GM23338 (cell line): ENCODE data around the gene SEC22B. TPM values are rescaled to one million over a fixed set of nuclear protein-coding genes. Genes with fewer than 3 reads are reported as not detected.

Source experiments
- ATAC-seq: fragments of 200-7000 bp; cut with Tn5 transposase; 3 replicates; pipeline ENCODE4 v1.9.1; 2020
- DNase-seq: peaks from one replicate; pipeline ENCODE4 v3.0.0-alpha.2; 2015; ENCODE audit warnings: low spot score
- H2AFZ ChIP-seq: fragments of 200-600 bp; sonication (generic); 2 replicates; pipeline ENCODE4 v1.8.0; 2016; ENCODE audit warnings: antibody characterized with exemption, mild to moderate bottlenecking, moderate library complexity
- H3F3A ChIP-seq: fragments of 200-600 bp; sonication (generic); replicated peaks from 2 replicates; pipeline ENCODE4 v1.8.0; 2017; ENCODE audit warnings: antibody characterized with exemption, mixed run types, low read depth
- H3K27ac ChIP-seq: fragments of 200-600 bp; sonication (generic); 2 replicates; pipeline ENCODE4 v1.6.1; 2016; ENCODE audit warnings: low read depth
- H3K27me3 ChIP-seq: fragments of 200-600 bp; sonication (generic); 2 replicates; pipeline ENCODE4 v1.8.0; 2016; ENCODE audit warnings: mild to moderate bottlenecking, mixed run types, moderate library complexity; ENCODE audit not compliant: insufficient read depth
- H3K36me3 ChIP-seq: fragments of 200-600 bp; sonication (generic); 2 replicates; pipeline ENCODE4 v1.8.0; 2016; ENCODE audit warnings: mild to moderate bottlenecking; ENCODE audit not compliant: insufficient read depth
- H3K4me1 ChIP-seq: fragments of 200-600 bp; sonication (generic); 2 replicates; pipeline ENCODE4 v1.8.0; 2016; ENCODE audit warnings: mild to moderate bottlenecking, moderate library complexity; ENCODE audit not compliant: insufficient read depth
- H3K4me2 ChIP-seq: fragments of 200-600 bp; sonication (generic); 2 replicates; pipeline ENCODE4 v1.7.1; 2017; ENCODE audit warnings: mixed run types
- H3K4me3 ChIP-seq: fragments of 200-600 bp; sonication (generic); 2 replicates; pipeline ENCODE4 v1.6.1; 2016; ENCODE audit warnings: mixed run types
- H3K79me2 ChIP-seq: fragments of 200-600 bp; sonication (generic); replicated peaks from 2 replicates; pipeline ENCODE4 v1.8.0; 2017; ENCODE audit warnings: mild to moderate bottlenecking; ENCODE audit not compliant: insufficient read depth
- H3K9me2 ChIP-seq: fragments of 200-600 bp; sonication (generic); 2 replicates; pipeline ENCODE4 v1.8.0; 2017; ENCODE audit not compliant: insufficient read depth
- H4K20me1 ChIP-seq: fragments of 200-600 bp; sonication (generic); replicated peaks from 2 replicates; pipeline ENCODE4 v1.8.0; 2017; ENCODE audit warnings: mild to moderate bottlenecking; ENCODE audit not compliant: insufficient read depth
- H3K27ac Mint-ChIP-seq: 2 replicates; pipeline ENCODE4 v1.8.0; 2020; ENCODE audit warnings: inconsistent platforms, mild to moderate bottlenecking, moderate library complexity, mixed read lengths
- H3K27me3 Mint-ChIP-seq: 3 replicates; pipeline ENCODE4 v1.8.0; 2022; ENCODE audit warnings: low read depth, mild to moderate bottlenecking, moderate library complexity, mixed read lengths, inconsistent platforms; ENCODE audit not compliant: insufficient read depth, poor library complexity
- H3K36me3 Mint-ChIP-seq: 3 replicates; pipeline ENCODE4 v1.8.0; 2021; ENCODE audit warnings: low read depth, mild to moderate bottlenecking, inconsistent platforms, moderate library complexity, mixed read lengths
- H3K4me1 Mint-ChIP-seq: 3 replicates; pipeline ENCODE4 v1.8.0; 2020; ENCODE audit warnings: mild to moderate bottlenecking, inconsistent platforms, mixed read lengths
- H3K4me3 Mint-ChIP-seq: 3 replicates; pipeline ENCODE4 v1.8.0; 2021; ENCODE audit warnings: moderate library complexity, mild to moderate bottlenecking, inconsistent platforms, mixed read lengths
- H3K9me3 Mint-ChIP-seq: 3 replicates; pipeline ENCODE4 v1.8.0; 2020; ENCODE audit warnings: moderate library complexity, mild to moderate bottlenecking, inconsistent platforms, mixed read lengths
- CREB1 ChIP-seq: fragments of 250-450 bp; sonication (Bioruptor Pico); IDR thresholded peaks from 2 replicates; pipeline ENCODE4 v1.5.0; 2020; ENCODE audit warnings: low read depth, mild to moderate bottlenecking, moderate library complexity
- CTCF ChIP-seq, 2 experiments: fragments of 200-600 bp in 1 of 2; sonication (generic) in 1 of 2; conservative IDR thresholded peaks; 2 replicates each; pipeline versions ENCODE4 v1.5.1 to v1.6.1; 2016 to 2017; ENCODE audit warnings: antibody characterized with exemption in 2 of 2, low read depth in 2 of 2, mild to moderate bottlenecking in 2 of 2, moderate library complexity in 1 of 2
- ETS1 ChIP-seq: IDR thresholded peaks from 2 replicates; pipeline ENCODE4 v1.6.1; 2016; ENCODE audit warnings: antibody characterized with exemption
- EZH2 ChIP-seq: fragments of 200-600 bp; sonication (generic); IDR thresholded peaks from one replicate; pipeline ENCODE4 v1.8.0; 2017; ENCODE audit warnings: antibody characterized with exemption, mild to moderate bottlenecking, low read depth; ENCODE audit not compliant: unreplicated experiment
- EZH2phosphoT487 ChIP-seq: fragments of 200-600 bp; sonication (generic); IDR thresholded peaks from one replicate; pipeline ENCODE4 v1.8.1; 2018; ENCODE audit warnings: antibody characterized with exemption; ENCODE audit not compliant: unreplicated experiment
- JUNB ChIP-seq: IDR thresholded peaks from one replicate; pipeline ENCODE4 v1.6.1; 2016; ENCODE audit warnings: antibody characterized with exemption; ENCODE audit not compliant: unreplicated experiment
- NANOG ChIP-seq: IDR thresholded peaks from 2 replicates; pipeline ENCODE4 v1.6.1; 2016; ENCODE audit warnings: antibody characterized with exemption, borderline replicate concordance
- POLR2AphosphoS5 ChIP-seq: IDR thresholded peaks from 2 replicates; pipeline ENCODE4 v1.6.1; 2016; ENCODE audit warnings: antibody characterized with exemption, low read depth
- REST ChIP-seq: IDR thresholded peaks from one replicate; pipeline ENCODE4 v1.6.1; 2018; ENCODE audit warnings: antibody characterized with exemption; ENCODE audit not compliant: unreplicated experiment
- STAT1 ChIP-seq: IDR thresholded peaks from one replicate; pipeline ENCODE4 v1.6.1; 2016; ENCODE audit warnings: antibody characterized with exemption; ENCODE audit not compliant: unreplicated experiment
- ZNF114 ChIP-seq: fragments of 250-450 bp; sonication (Bioruptor Pico); IDR thresholded peaks from 2 replicates; pipeline ENCODE4 v1.5.0; 2020; ENCODE audit warnings: mild to moderate bottlenecking, moderate library complexity
- ZNF331 ChIP-seq: fragments of 250-450 bp; sonication (Bioruptor Pico); IDR thresholded peaks from 2 replicates; pipeline ENCODE4 v1.5.0; 2020; ENCODE audit warnings: low read depth, mild to moderate bottlenecking, moderate library complexity
- ZNF462 ChIP-seq: fragments of 250-450 bp; sonication (Bioruptor Pico); IDR thresholded peaks from 2 replicates; pipeline ENCODE4 v1.5.0; 2020; ENCODE audit warnings: mild to moderate bottlenecking, moderate library complexity
- long read RNA-seq: library from polyadenylated mRNA; unstranded; transcript quantifications from one replicate; pipeline ENCODE4 v2.0.0, GENCODE V29; 2020; ENCODE audit not compliant: unreplicated experiment
- polyA plus RNA-seq: library from polyadenylated mRNA; unstranded; fragments of >200 nt; fragmentation: Nextera tagmentation; extraction: Ambion mirVana; gene quantifications from 2 replicates; pipeline ENCODE4 v1.2.1, GENCODE V29; 2016
- total RNA-seq: library from RNA; depleted of rRNA; stranded (reverse); fragments of >200 nt; shearing (Covaris generic); gene quantifications from 2 replicates; pipeline ENCODE4 v1.2.3, GENCODE V29; 2014; rRNA removed

SEC22B gene
- total RNA-seq (14.2 and 17.8 TPM in 2 replicates), polyA plus RNA-seq (16.6 and 17.6 TPM in 2 replicates)
- long read RNA-seq, full-length matches to known transcripts: 14 of 27 reads
- long read RNA-seq, partial matches to known transcripts: 0 of 27 reads
- long read RNA-seq, other reads (novel, unspliced or antisense): 13 of 27 reads

- peak within 1 kb of the TSS; percentile 76 for H2AFZ ChIP-seq
- peaks cover 6% of the 10 kb centered on the region for H3K79me2 ChIP-seq
- H3K36me3 Mint-ChIP-seq: peaks cover 2% of the 10 kb centered on the region; the same call in 1 of the 3 replicates
- peak within 1 kb of the TSS; percentile 95 for H3K27ac ChIP-seq
- H3K27me3 Mint-ChIP-seq: peaks cover 4% of the 10 kb centered on the region
- H3K27me3 ChIP-seq: no peaks in the 10 kb centered on the region
- H3K4me1 Mint-ChIP-seq: peaks cover 14% of the 10 kb centered on the region
- H3K27ac Mint-ChIP-seq: peak within 1 kb of the TSS; percentile 99
- TF ChIP-seq NANOG (no peak), CREB1 (CRISPR knock-in tag) (peak; percentile 89), EZH2 (no peak), REST (no peak), STAT1 (no peak), ZNF462 (CRISPR knock-in tag) (no peak), ZNF331 (CRISPR knock-in tag) (no peak), CTCF (conservative IDR thresholded peaks at IDR 0.05; ENCODE audit: low read depth in 2 of 2) (no peak), ETS1 (peak; percentile 64), ZNF114 (peak; percentile 96), JUNB (no peak), POLR2AphosphoS5 (peak; percentile 72), EZH2phosphoT487 (no peak)
- no peaks in the 10 kb centered on the region for H3K9me3 Mint-ChIP-seq
- H4K20me1 ChIP-seq: no peaks in the 10 kb centered on the region
- peak; percentile 92 for ATAC-seq
- peak within 1 kb of the TSS; percentile 99 for H3K4me3 Mint-ChIP-seq
- H3K4me1 ChIP-seq: peaks cover 12% of the 10 kb centered on the region
- peak; percentile 97 for DNase-seq
- peak within 1 kb of the TSS; percentile 75 for H3K4me2 ChIP-seq
- H3K36me3 ChIP-seq: no peaks in the 10 kb centered on the region
- no peaks in the 10 kb centered on the region for H3K9me2 ChIP-seq
- H3K4me3 ChIP-seq: peak within 1 kb of the TSS; percentile 74
- H3F3A ChIP-seq: 0 out of 2 replicates have a peak, but pooled peaks cover 8% of the 10 kb centered on the region
Observed at GRCh38 chr1:120176092-120176855, at the start of gene SEC22B. SEC22B (minus strand) TSS chr1:120176520; CDS start chr1:120176381, 139 bp downstream.
